NB4 (cell line): ENCODE measurements around the gene PEAK3.

ENCODE experiments used
- CTCF ChIP-seq: IDR thresholded peaks from one replicate; pipeline ENCODE4 v1.5.1; 2012; ENCODE audit warnings: low read depth, low read length
- MAX ChIP-seq: IDR thresholded peaks from 2 replicates; pipeline ENCODE4 v1.6.1; 2011; ENCODE audit warnings: low read depth, low read length
- MYC ChIP-seq: IDR thresholded peaks from 2 replicates; pipeline ENCODE4 v1.6.1; 2011; ENCODE audit warnings: low read depth, low read length
- POLR2A ChIP-seq: IDR thresholded peaks from 2 replicates; pipeline ENCODE4 v1.6.1; 2011; ENCODE audit warnings: mild to moderate bottlenecking; ENCODE audit not compliant: insufficient read length; ENCODE audit errors: extremely low read depth

GRCh38 chr19:2296141-2296540 lies 14.2 kb upstream of the PEAK3 start:
- TF ChIP-seq POLR2A (no peak), CTCF (no peak), MAX (no peak), MYC (no peak)
